Activated CD8-positive, alpha-beta memory T cell treated with anti-CD3 and anti-CD28 coated beads, Interleukin-2, amount 10 ng/mL, durations not matched to agents 7 days and 5 days (primary cell): ENCODE measurements around the gene CCDC171. TPM values are rescaled to one million over a fixed set of nuclear protein-coding genes. Genes with fewer than 3 reads are reported as not detected.

Experiments used
- ATAC-seq: fragments of 150-1000 bp; cut with Tn5 transposase; one replicate; pipeline ENCODE4 v1.10.0; 2021; ENCODE audit warnings: moderate library complexity
- CTCF ChIA-PET: fragments of 350-600 bp; sonication (Branson Sonifier 250); formaldehyde crosslinking; loops from one replicate; lab custom pipeline; 2021; ENCODE audit warnings: antibody characterized with exemption; lab: Charles Lee
- DNase-seq: peaks from one replicate; pipeline ENCODE4 v3.0.0-alpha.2; 2020
- H3K27ac Mint-ChIP-seq: one replicate; pipeline ENCODE4 v1.8.0; 2021; ENCODE audit warnings: mild to moderate bottlenecking, mixed read lengths
- H3K27me3 Mint-ChIP-seq: one replicate; pipeline ENCODE4 v1.8.0; 2021; ENCODE audit warnings: mixed read lengths
- H3K36me3 Mint-ChIP-seq: one replicate; pipeline ENCODE4 v1.8.0; 2021; ENCODE audit warnings: mild to moderate bottlenecking, mixed read lengths
- H3K4me1 Mint-ChIP-seq: one replicate; pipeline ENCODE4 v1.8.0; 2021; ENCODE audit warnings: mixed read lengths
- H3K4me3 Mint-ChIP-seq: one replicate; pipeline ENCODE4 v1.8.0; 2021; ENCODE audit warnings: mild to moderate bottlenecking, moderate library complexity, mixed read lengths
- H3K9me3 Mint-ChIP-seq: one replicate; pipeline ENCODE4 v1.8.0; 2022; ENCODE audit warnings: low read depth, mixed read lengths
- total RNA-seq, 2 experiments: library from RNA; stranded (reverse); gene quantifications; one replicate each; pipeline ENCODE4 v1.2.3, GENCODE V29; 2021

CCDC171 gene
- total RNA-seq, 2 experiments from 2014 or later, result 2.5 to 2.9 TPM

DNA sequence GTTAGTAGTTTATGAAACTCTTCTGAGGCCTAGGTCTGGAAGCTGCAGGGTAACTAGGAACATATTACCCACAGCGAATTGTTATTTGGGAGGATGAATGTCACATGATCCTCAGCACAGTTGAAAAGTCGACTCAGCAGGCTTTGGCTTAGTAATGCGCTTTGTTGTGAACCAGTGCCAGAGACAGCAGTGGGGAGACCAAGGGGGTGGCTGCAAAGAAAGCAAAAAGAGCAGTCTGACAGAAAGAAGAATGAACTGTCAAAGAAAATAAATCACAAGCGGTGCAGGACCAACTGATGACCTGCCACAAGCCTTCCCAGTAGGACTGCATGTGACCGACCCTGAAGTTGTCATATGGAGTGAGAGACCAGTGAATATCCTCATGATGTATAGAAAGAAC lies 170.0 kb downstream of the CCDC171 start:
- ATAC-seq (no peak), DNase-seq (no peak)
- H3K27me3 Mint-ChIP-seq, result no peaks in the 10 kb centered on the region
- H3K27ac Mint-ChIP-seq, result no peak overlapping the region
- CTCF ChIA-PET, result no interaction called here
- H3K4me1 Mint-ChIP-seq, result no peaks in the 10 kb centered on the region
- H3K4me3 Mint-ChIP-seq, result no peak overlapping the region
- no peaks in the 10 kb centered on the region for H3K9me3 Mint-ChIP-seq
- H3K36me3 Mint-ChIP-seq, result no peaks in the 10 kb centered on the region

DNA sequence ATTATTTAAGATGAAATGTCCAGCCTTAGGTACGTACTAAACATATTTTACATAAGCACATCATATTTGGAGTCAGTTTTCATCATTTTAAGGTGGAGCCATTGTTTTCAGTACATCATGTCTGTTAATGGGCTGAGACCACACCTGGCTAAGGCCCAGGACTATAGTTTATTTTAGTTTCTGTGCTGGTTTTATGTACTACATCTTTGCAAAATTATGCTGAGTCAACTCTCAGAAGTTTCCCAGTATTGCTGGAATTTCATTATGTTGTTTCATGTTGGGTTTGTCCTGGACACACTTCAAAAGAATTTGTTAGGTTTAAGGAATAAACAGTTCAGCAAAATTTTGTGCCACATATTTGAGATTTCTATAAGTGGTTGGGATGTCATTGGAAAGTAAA lies 171.2 kb downstream of the CCDC171 start:
- DNase-seq (no peak), ATAC-seq (no peak)
- Mint-ChIP-seq H3K4me3 (no peak overlapping the region), H3K27me3 (no peaks in the 10 kb centered on the region), H3K4me1 (no peaks in the 10 kb centered on the region), H3K9me3 (no peaks in the 10 kb centered on the region), H3K27ac (no peak overlapping the region), H3K36me3 (no peaks in the 10 kb centered on the region)
- CTCF ChIA-PET, result no interaction called here

DNA sequence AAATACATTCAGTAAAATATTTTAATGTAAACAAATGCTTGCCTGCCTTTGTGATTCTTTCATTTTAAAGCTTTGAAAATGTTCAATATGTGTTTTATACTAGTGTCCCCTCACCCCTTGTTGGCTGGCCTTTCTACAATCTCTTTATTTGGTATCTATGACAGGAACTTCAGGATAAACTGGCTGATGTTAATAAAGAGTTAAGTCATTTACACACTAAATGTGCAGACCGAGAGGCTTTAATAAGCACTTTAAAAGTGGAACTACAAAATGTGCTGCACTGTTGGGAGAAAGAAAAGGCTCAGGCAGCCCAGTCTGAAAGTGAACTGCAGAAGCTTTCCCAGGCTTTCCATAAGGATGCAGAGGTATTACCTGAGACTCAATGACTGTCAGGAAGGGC lies 171.8 kb downstream of the CCDC171 start:
- ATAC-seq, result no peak
- H3K27ac Mint-ChIP-seq, result no peak overlapping the region
- H3K4me3 Mint-ChIP-seq, result no peak overlapping the region
- no peaks in the 10 kb centered on the region for H3K36me3 Mint-ChIP-seq
- H3K4me1 Mint-ChIP-seq, result no peaks in the 10 kb centered on the region
- CTCF ChIA-PET, result no interaction called here
- no peak for DNase-seq
- no peaks in the 10 kb centered on the region for H3K27me3 Mint-ChIP-seq
- H3K9me3 Mint-ChIP-seq, result no peaks in the 10 kb centered on the region

DNA sequence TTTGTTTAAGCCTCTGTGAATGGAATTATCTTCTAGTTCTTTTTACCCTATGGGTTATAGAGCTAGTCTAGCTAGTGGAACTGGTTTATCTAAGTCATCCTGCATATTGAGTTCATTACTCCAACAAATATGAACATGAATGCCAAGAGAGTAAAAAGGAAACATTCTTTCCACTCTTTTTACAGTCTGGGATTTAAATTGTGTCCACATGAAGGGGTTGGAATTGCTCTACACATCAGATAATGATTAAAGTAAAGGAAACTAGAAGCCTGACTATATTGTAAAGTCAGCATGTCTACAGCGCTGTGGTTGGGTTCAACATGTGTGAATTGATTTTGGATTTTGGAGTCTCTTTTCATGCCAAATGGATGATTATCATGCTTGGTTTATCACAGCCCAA lies 173.1 kb downstream of the CCDC171 start:
- no peak for ATAC-seq
- Mint-ChIP-seq H3K4me1 (no peaks in the 10 kb centered on the region), H3K4me3 (no peak overlapping the region), H3K36me3 (no peaks in the 10 kb centered on the region), H3K27ac (no peak overlapping the region), H3K9me3 (no peaks in the 10 kb centered on the region), H3K27me3 (no peaks in the 10 kb centered on the region)
- CTCF ChIA-PET, result no interaction called here
- DNase-seq, result no peak

DNA sequence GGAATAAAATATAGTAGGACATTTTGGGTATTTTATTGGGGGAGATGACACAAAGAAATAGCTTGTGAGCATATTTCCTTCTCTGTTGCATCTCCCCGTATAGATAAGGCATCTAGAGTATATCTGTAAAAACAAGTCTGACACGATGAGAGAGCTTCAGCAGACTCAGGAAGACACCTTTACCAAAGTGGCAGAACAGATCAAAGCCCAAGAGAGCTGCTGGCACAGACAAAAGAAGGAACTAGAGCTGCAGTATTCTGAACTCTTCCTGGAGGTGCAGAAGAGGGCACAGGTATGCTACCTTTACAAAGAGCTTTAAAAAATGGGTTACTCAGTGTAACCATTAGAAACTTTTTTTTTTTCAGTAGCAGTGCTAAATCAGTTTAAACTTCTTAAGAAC lies 176.7 kb downstream of the CCDC171 start:
- Mint-ChIP-seq H3K9me3 (no peaks in the 10 kb centered on the region), H3K36me3 (no peaks in the 10 kb centered on the region), H3K27ac (no peak overlapping the region), H3K27me3 (no peaks in the 10 kb centered on the region), H3K4me3 (no peak overlapping the region), H3K4me1 (no peaks in the 10 kb centered on the region)
- ATAC-seq (no peak), DNase-seq (no peak)
- CTCF ChIA-PET, result no interaction called here

DNA sequence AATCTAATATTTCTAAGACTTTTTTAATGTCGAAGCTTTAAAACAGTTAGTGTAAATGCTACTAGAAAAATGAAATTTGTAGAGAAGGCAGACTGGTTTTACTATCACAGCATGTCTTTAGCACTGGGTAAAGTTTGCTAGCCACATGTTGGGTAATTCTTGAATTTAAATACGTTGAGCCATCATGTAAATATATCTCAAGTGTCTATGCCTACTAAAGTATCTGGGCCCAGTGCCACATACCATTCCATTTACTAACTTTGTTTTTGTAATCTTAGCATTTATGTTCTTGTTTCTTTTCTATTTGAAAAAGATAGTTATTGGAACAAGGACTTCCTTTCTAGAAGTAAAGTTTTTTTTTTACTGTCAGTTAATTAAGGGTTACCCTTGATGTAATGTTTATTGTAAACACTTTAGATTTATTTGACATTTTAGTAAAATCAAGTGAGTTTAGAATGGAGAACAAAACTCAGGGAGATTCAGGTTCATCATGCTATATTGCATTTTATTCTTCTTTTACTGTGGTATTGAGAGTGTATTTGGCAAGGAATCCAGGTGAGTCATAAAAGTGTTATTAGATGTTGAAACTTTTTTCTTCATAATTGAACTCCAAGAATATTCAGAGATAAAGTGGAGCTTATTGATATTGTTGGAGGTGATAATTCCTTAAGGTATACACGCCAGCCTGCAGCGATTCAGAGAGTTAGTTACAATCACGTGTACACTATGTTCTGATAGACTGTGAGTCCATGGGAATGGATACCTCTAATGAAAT lies 182.4 kb downstream of the CCDC171 start:
- Mint-ChIP-seq H3K4me3 (no peak overlapping the region), H3K36me3 (no peaks in the 10 kb centered on the region), H3K9me3 (no peaks in the 10 kb centered on the region), H3K27me3 (no peaks in the 10 kb centered on the region), H3K4me1 (no peaks in the 10 kb centered on the region), H3K27ac (no peak overlapping the region)
- CTCF ChIA-PET, result no interaction called here
- DNase-seq (no peak), ATAC-seq (no peak)

DNA sequence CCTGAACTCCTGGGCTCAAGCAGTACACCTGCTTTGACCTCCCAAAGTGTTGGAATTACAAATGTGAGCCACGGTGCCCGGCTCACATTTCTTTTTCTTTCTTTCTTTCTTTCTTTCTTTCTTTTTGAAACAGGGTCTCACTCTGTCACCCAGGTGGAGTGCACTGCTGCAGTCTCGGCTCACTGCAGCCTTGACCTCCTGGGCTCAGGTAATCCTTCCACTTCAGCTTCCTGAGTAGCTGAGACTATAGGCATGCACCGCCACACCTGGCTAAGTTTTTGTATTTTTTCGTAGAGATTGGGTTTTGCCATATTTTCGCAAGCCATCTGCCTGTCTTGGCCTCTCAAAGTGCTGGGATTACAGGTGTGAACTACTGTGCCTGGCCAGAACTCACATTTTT lies 183.7 kb downstream of the CCDC171 start:
- CTCF ChIA-PET, result no interaction called here
- H3K4me3 Mint-ChIP-seq, result no peak overlapping the region
- H3K27ac Mint-ChIP-seq, result no peak overlapping the region
- DNase-seq (no peak), ATAC-seq (no peak)
- H3K27me3 Mint-ChIP-seq, result no peaks in the 10 kb centered on the region
- H3K9me3 Mint-ChIP-seq, result no peaks in the 10 kb centered on the region
- no peaks in the 10 kb centered on the region for H3K4me1 Mint-ChIP-seq
- no peaks in the 10 kb centered on the region for H3K36me3 Mint-ChIP-seq

DNA sequence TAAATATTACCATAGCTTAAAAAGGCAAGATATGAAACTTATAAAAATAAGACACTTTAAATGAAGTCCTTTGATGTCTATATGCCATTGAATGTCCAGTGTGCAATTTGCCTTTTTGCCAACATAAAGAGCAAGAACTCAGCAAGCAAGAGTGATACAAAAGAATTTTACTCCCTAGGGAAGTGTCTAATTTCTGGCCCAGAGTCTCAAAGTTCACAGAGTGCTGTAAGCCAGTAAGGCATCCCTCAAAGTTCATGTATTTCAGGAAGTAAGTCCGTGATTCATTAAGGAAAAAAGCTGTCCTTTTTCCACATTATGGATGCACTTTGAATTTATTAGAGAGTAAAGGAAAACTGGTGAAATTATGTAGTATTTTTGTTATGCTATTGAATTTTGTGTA lies 185.2 kb downstream of the CCDC171 start:
- no peaks in the 10 kb centered on the region for H3K27me3 Mint-ChIP-seq
- H3K4me3 Mint-ChIP-seq, result no peak overlapping the region
- H3K4me1 Mint-ChIP-seq, result no peaks in the 10 kb centered on the region
- H3K36me3 Mint-ChIP-seq, result no peaks in the 10 kb centered on the region
- H3K27ac Mint-ChIP-seq, result no peak overlapping the region
- H3K9me3 Mint-ChIP-seq, result no peaks in the 10 kb centered on the region
- DNase-seq (no peak), ATAC-seq (no peak)
- CTCF ChIA-PET, result no interaction called here

DNA sequence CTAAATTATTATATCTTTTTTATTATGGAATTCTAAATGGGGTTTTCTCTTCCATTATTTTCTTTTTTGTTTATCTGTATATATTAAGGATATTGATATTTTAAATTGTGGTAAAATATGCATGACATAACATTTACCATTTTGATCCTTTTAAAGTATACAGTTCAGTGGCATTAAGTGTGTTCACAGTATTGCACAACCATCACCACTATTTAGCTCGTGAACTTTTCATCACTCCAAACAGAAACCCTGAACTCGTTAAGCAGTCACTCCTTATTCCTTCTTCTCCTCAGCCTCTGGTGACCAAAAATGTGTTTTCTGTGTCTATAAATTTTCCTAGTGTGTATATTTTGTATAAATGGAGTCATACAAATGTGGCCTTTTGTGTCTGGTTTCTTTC lies 188.2 kb downstream of the CCDC171 start:
- no peak overlapping the region for H3K27ac Mint-ChIP-seq

DNA sequence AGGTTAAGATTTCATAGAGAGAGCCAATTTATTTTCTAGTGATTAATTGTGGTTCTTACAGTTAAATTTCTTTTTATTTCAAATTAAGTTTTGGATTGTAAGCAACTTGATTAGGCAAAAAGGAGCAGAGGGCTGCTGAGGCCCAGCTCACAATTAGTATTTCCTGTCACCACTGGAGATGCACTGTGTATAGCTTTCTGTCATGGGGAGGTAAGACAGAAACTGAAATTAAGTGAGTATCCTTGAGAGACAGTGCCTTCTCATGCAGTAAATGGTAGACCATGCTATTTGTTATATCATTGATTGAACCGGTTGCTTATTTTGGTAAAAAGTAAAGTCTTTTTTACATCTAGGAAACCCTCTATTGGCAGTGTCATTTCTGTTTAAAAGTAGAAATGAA lies 190.7 kb downstream of the CCDC171 start:
- H3K9me3 Mint-ChIP-seq, result peaks cover 4% of the 10 kb centered on the region

More for the DNA sequence above, 188.2 kb downstream of the CCDC171 start:
- no peaks in the 10 kb centered on the region for H3K27me3 Mint-ChIP-seq
- ATAC-seq (no peak), DNase-seq (no peak)
- H3K4me1 Mint-ChIP-seq, result no peaks in the 10 kb centered on the region
- no peaks in the 10 kb centered on the region for H3K36me3 Mint-ChIP-seq
- no peaks in the 10 kb centered on the region for H3K9me3 Mint-ChIP-seq
- CTCF ChIA-PET, result no interaction called here
- H3K4me3 Mint-ChIP-seq, result no peak overlapping the region

DNA sequence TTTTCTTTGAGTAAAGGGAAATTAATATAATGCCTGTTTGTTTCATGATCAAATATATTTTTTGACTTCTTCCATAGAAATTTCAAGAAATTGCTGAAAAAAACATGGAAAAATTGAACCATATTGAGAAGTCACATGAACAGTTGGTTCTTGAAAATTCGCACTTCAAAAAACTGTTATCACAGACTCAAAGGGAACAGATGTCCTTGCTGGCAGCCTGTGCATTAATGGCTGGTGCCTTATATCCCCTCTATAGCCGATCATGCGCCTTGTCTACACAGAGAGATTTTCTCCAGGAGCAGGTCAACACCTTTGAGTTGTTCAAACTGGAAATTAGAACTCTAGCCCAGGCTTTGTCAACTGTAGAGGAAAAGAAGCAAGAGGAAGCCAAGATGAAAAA lies 191.4 kb downstream of the CCDC171 start:
- Mint-ChIP-seq H3K4me3 (no peak overlapping the region), H3K9me3 (peaks cover 4% of the 10 kb centered on the region), H3K27me3 (no peaks in the 10 kb centered on the region), H3K36me3 (peaks cover 1% of the 10 kb centered on the region), H3K27ac (no peak overlapping the region), H3K4me1 (no peaks in the 10 kb centered on the region)
- CTCF ChIA-PET, result no interaction called here
- ATAC-seq (no peak), DNase-seq (no peak)

More for the DNA sequence above, 190.7 kb downstream of the CCDC171 start:
- Mint-ChIP-seq H3K36me3 (peaks cover 1% of the 10 kb centered on the region), H3K4me3 (no peak overlapping the region), H3K27ac (no peak overlapping the region), H3K27me3 (no peaks in the 10 kb centered on the region), H3K4me1 (no peaks in the 10 kb centered on the region)
- CTCF ChIA-PET, result interaction anchor here (0.7 kb wide), 1 partner anchor 90 kb away, joined by 3 read pairs; no protein-coding TSS in a partner anchor
- DNase-seq, result no peak
- ATAC-seq, result no peak

DNA sequence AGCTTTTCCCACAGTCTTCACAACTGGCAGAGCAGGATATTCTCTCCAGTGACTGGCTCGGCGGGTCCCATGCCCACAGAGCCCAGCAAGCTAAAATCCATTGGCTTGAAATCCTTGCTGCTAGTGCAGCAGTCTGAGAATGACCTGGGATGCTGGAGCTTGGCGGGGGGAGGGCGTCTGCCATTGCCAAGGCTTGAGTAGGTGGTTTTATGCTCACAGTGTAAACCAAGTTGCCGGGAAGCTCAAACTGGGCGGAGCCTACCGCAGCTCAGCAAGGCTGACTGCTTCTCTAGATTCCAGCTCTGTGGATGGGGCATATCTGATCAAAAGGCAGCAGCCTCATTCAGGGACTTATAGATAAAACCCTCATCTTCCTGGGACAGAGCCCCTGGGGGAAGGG lies 194.1 kb downstream of the CCDC171 start:
- no peaks in the 10 kb centered on the region for H3K4me1 Mint-ChIP-seq
- no peak overlapping the region for H3K27ac Mint-ChIP-seq
- CTCF ChIA-PET, result no interaction called here

DNA sequence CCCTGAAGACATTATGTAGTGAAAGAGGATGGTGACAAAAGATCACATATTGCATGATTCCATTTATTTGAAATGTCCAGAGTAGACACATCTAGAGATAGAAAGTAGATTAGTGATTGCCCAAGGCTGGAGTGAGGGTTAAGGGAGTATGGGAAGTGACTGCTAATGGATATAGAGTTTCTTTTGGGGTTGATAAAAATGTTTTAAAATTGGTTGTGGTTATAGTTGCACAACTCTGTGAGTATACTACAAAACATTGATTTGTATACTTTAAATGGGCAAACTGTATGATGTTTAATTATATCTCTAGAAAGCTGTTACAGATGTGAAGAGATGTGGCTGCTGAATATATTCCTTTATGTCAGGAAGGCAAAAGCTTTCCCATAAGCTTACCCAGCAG lies 202.8 kb downstream of the CCDC171 start:
- H3K4me1 Mint-ChIP-seq, result no peaks in the 10 kb centered on the region
- H3K27ac Mint-ChIP-seq, result no peak overlapping the region
- no peaks in the 10 kb centered on the region for H3K27me3 Mint-ChIP-seq
- H3K9me3 Mint-ChIP-seq, result no peaks in the 10 kb centered on the region
- CTCF ChIA-PET, result no interaction called here
- DNase-seq (no peak), ATAC-seq (no peak)
- no peak overlapping the region for H3K4me3 Mint-ChIP-seq
- H3K36me3 Mint-ChIP-seq, result no peaks in the 10 kb centered on the region

More for the DNA sequence above, 194.1 kb downstream of the CCDC171 start:
- ATAC-seq, result no peak
- Mint-ChIP-seq H3K9me3 (peaks cover 4% of the 10 kb centered on the region), H3K36me3 (peaks cover 1% of the 10 kb centered on the region), H3K4me3 (no peak overlapping the region), H3K27me3 (no peaks in the 10 kb centered on the region)
- no peak for DNase-seq

DNA sequence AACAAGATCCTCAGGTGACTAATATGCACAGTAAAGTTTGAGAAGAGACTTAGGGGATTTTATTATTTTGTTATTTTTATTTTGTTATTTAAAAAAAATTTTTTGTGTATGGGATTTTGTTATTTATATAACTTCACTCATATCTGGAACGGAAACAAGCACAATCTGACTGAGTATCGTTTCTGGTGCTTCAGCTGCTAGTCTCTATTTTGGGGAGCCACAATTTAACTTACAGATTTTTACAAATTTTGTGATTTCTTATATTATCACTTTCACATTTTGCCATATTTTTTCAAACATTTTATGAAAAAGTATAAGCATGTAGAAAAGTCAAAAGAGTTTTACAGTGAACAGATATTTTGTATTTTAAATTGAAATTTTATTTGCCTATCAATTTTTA lies 208.7 kb downstream of the CCDC171 start:
- no peaks in the 10 kb centered on the region for H3K9me3 Mint-ChIP-seq
- no peaks in the 10 kb centered on the region for H3K4me1 Mint-ChIP-seq
- no peak overlapping the region for H3K4me3 Mint-ChIP-seq

More for the DNA sequence above, 208.7 kb downstream of the CCDC171 start:
- Mint-ChIP-seq H3K27ac (no peak overlapping the region), H3K27me3 (peaks cover 2% of the 10 kb centered on the region), H3K36me3 (no peaks in the 10 kb centered on the region)
- DNase-seq (no peak), ATAC-seq (no peak)
- CTCF ChIA-PET, result no interaction called here
